Thyroid gland (tissue), 4 donors: Measurements from ENCODE around the gene AGR3. TPM values are rescaled to one million over a fixed set of nuclear protein-coding genes. Genes with fewer than 3 reads are reported as not detected.

ENCODE experiments used
- DNase-seq, 2 donors: peaks; one replicate each; pipeline ENCODE4 v3.0.0-alpha.2; 2019
- H3K27ac ChIP-seq, 3 donors: fragments of 200-600 bp; sonication (generic); 1 replicate in 2 of 3; 2 replicates in 1 of 3; pipeline ENCODE4 v1.5.1; 2016 to 2019; ENCODE audit warnings: mild to moderate bottlenecking in 1 of 3, moderate library complexity in 1 of 3
- H3K27me3 ChIP-seq: fragments of 200-600 bp; sonication (generic); one replicate; pipeline ENCODE4 v1.5.1; 2019
- H3K36me3 ChIP-seq, 2 donors: fragments of 200-600 bp; sonication (generic); one replicate each; pipeline ENCODE4 v1.5.1; 2016 to 2019
- H3K4me1 ChIP-seq, 2 donors: fragments of 200-600 bp; sonication (generic); one replicate each; pipeline ENCODE4 v1.5.1; 2017 to 2019
- H3K4me3 ChIP-seq, 3 donors: fragments of 200-600 bp; sonication (generic); replicated peaks in 1 of 3; 1 replicate in 2 of 3; 2 replicates in 1 of 3; pipeline ENCODE4 v1.5.1; 2016; ENCODE audit warnings: mild to moderate bottlenecking in 1 of 3
- H3K9me3 ChIP-seq: fragments of 200-600 bp; sonication (generic); one replicate; pipeline ENCODE4 v1.5.1; 2017
- POLR2A ChIP-seq, 2 donors: fragments of 450-650 bp; IDR thresholded peaks; one replicate each; pipeline ENCODE4 v1.6.1; 2017; ENCODE audit warnings: antibody characterized with exemption in 2 of 2, mild to moderate bottlenecking in 2 of 2, moderate library complexity in 1 of 2
- WGBS, 2 donors: methylation state at CpG; one replicate each; pipeline ENCODE4 v1.1.5; 2017; 5-methylcytosine and 5-hydroxymethylcytosine counted together
- intact Hi-C: fragments of 100-400 bp; cut with DNase I; formaldehyde crosslinking; loops from one replicate; pipeline ENCODE4 v1.15.1; 2023
- total RNA-seq, 4 donors: library from RNA; depleted of rRNA; stranded (reverse); fragments of >200 nt; gene quantifications; one replicate each; pipeline ENCODE4 v1.2.3, GENCODE V29; 2016
- TF ChIP-seq, protein P1 (sequence below), 6 experiments: fragments of 200-600 bp in 3 of 6; fragments of 450-650 bp in 3 of 6; sonication (generic) in 3 of 6; IDR thresholded peaks; one replicate each; pipeline ENCODE4 v1.5.1; 2016 to 2019; ENCODE audit warnings: antibody characterized with exemption in 6 of 6, mild to moderate bottlenecking in 2 of 6, inconsistent platforms in 1 of 6, moderate library complexity in 1 of 6

The AGR3 gene
- total RNA-seq, 4 donors from 2014 or later: 1.9 to 7.5 TPM; not detected in 2

DNA sequence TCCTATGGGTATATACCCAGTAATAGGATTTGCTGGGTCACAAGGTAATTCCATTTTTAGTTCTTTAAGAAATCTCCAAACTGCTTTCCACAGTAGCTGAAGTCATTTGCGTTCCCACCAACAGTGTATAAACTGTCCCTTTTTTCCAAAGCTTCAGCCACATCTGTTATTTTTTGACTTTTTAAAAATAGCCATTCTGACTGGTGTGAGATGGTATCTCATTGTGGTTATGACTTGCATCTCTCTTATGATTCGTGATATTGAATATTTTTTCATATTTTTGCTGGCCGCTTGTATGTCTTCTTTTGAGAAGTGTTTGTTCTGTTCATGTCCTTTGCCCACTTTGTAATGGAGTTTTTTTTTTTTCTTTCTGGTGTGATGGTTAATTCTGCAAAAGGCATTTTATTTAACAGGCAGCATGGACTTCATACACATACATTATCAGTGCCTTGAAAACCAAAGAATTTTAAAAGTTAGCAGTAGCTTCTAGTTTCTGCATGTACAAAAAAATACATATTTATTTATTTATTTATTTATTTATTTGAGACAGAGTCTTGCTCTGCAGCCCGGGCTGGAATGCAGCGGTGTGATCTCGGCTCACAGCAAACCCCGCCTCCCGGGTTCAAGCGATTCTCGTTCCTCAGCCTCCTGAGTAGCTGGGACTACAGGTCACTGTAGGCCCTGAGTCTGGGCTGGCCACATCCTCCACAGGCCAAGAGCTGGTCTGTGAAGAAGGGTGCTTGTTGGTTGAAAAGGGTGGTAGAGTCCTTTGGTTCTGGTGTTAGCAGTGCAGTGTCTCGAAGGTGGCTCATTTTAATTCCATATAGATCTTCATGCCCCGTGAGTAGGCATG is 32.3 kb downstream of the AGR3 start:
- intact Hi-C loops: no loop called here
- no peak for DNase-seq
- 89 to 95% methylated on average over 12 of the region's 12 CpGs for WGBS, 2 donors
- Histone ChIP-seq H3K4me1 (no peaks in the 10 kb centered on the region), H3K27me3 (no peaks in the 10 kb centered on the region), H3K36me3 (no peaks in the 10 kb centered on the region), H3K9me3 (no peaks in the 10 kb centered on the region), H3K27ac (no peak overlapping the region), H3K4me3 (no peak overlapping the region)
- TF ChIP-seq, protein P1, sequence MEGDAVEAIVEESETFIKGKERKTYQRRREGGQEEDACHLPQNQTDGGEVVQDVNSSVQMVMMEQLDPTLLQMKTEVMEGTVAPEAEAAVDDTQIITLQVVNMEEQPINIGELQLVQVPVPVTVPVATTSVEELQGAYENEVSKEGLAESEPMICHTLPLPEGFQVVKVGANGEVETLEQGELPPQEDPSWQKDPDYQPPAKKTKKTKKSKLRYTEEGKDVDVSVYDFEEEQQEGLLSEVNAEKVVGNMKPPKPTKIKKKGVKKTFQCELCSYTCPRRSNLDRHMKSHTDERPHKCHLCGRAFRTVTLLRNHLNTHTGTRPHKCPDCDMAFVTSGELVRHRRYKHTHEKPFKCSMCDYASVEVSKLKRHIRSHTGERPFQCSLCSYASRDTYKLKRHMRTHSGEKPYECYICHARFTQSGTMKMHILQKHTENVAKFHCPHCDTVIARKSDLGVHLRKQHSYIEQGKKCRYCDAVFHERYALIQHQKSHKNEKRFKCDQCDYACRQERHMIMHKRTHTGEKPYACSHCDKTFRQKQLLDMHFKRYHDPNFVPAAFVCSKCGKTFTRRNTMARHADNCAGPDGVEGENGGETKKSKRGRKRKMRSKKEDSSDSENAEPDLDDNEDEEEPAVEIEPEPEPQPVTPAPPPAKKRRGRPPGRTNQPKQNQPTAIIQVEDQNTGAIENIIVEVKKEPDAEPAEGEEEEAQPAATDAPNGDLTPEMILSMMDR (IDR thresholded peaks at IDR 0.05): no peak
- no peak for TF ChIP-seq POLR2A (IDR thresholded peaks at IDR 0.05)

DNA sequence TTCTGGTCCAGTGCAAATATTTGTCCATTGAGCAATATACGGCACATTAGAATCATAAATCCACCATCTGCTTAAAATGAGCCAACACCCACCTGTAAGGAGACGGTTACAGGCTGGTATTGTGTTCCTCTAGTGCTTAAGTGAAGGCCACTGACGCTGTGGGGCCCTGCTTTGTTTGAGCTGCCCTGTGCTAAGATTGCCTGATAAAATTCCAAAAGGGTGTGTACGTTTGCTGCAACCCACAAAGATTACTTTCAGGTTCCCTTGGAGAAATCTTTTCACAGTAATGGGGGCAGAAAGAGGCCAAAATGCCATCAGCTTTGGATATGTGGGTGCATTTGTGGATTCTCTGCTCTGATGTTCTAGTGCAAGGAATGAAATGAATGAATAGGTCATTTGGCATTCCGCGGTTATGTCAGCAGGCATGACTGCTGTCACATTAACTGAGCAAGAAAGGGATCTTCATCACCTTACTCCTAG is 34.4 kb downstream of the AGR3 start:
- Histone ChIP-seq H3K9me3 (no peaks in the 10 kb centered on the region), H3K4me3 (no peak overlapping the region), H3K27me3 (no peaks in the 10 kb centered on the region), H3K36me3 (no peaks in the 10 kb centered on the region), H3K4me1 (no peaks in the 10 kb centered on the region), H3K27ac (no peak overlapping the region)
- no peak for DNase-seq
- WGBS, 2 donors: 71 to 85% methylated on average over 6 of the region's 6 CpGs
- intact Hi-C loops: no loop called here
- TF ChIP-seq, protein P1 (IDR thresholded peaks at IDR 0.05): no peak
- no peak for TF ChIP-seq POLR2A (IDR thresholded peaks at IDR 0.05)

DNA sequence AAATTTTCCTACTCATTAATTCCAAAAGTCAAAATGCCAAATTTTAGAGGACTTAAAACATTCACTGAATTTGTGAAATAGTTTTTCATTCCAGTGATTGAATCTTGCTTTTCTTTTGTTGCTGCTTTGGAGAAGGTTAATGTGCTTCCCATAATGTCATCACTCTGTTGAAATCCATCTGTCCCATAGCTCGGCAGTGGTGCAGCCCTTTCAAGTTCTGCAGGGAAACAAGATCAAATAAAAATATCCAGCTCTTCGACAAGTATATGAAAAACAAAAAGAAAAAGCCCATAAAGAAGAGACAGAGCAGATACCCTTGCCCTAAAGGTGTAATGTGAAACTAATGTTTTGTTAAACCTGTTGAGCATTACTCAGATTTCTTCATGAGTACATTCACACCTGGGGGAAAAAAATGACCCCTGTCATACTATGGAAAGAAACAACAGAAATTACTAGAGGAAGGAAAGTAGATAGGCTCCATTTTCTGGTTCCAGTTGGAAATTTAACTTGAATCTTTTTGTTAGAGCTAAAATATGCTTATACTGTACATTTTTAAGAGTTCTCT is 35.1 kb downstream of the AGR3 start:
- intact Hi-C loops: no loop called here
- no peak for DNase-seq
- Histone ChIP-seq H3K36me3 (no peaks in the 10 kb centered on the region), H3K27ac (no peak overlapping the region), H3K9me3 (no peaks in the 10 kb centered on the region), H3K4me1 (peaks cover 0 to 3% of the 10 kb centered on the region in 2 donors), H3K4me3 (no peak overlapping the region), H3K27me3 (no peaks in the 10 kb centered on the region)
- WGBS, 2 donors: 77 to 80% methylated on average over 2 of the region's 2 CpGs
- TF ChIP-seq, protein P1 (IDR thresholded peaks at IDR 0.05): no peak
- TF ChIP-seq POLR2A (IDR thresholded peaks at IDR 0.05): no peak

DNA sequence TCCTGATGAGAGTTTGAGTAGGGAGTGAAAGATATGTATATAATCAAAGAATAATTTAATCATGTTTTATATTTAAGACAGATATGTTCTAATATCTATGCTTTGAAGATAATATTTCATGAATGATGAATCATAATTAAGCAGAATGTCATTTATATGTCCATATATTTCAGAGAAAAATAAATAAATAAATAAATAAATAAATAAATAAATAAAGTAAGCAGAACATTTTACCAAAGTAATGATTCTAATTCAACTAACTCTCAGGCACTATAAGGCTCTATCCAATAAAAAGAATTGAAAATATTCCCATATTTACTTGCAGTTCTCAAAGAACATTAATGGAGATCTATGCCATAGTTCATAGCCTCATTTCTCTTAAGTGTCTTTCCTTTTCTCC is 36.0 kb downstream of the AGR3 start:
- intact Hi-C loops: no loop called here
- TF ChIP-seq, protein P1 (IDR thresholded peaks at IDR 0.05): no peak
- TF ChIP-seq POLR2A (IDR thresholded peaks at IDR 0.05): no peak
- Histone ChIP-seq H3K27ac (no peak overlapping the region), H3K27me3 (no peaks in the 10 kb centered on the region), H3K4me3 (no peak overlapping the region), H3K9me3 (no peaks in the 10 kb centered on the region), H3K4me1 (peaks cover 0 to 10% of the 10 kb centered on the region in 2 donors), H3K36me3 (no peaks in the 10 kb centered on the region)
- no peak for DNase-seq

DNA sequence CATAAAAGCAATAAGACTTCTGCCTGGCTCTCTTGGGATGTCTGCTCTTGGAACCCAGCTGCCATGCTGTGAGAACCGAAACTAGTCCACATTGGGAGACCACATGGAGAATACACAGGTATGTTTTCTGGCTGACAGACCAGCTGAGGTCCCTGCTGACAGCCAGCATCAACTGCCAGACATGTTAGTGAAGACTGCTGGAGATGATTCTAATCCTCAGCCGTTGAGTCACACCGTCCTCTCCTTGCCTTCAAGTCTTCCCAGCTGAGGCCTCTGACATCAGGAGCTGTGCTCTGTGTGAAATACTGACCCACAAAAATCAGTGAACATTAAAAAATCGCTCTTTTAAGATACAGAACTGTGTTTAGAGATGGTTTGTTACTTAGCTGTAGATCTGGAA is 40.1 kb downstream of the AGR3 start:
- Histone ChIP-seq H3K4me3 (no peak overlapping the region), H3K27ac (peak overlapping the region in 1 of 3 donors; percentile 61), H3K4me1 (peaks cover 0 to 18% of the 10 kb centered on the region in 2 donors), H3K9me3 (no peaks in the 10 kb centered on the region), H3K36me3 (no peaks in the 10 kb centered on the region), H3K27me3 (no peaks in the 10 kb centered on the region)
- DNase-seq: no peak
- TF ChIP-seq, protein P1 (IDR thresholded peaks at IDR 0.05): no peak
- no peak for TF ChIP-seq POLR2A (IDR thresholded peaks at IDR 0.05)
- intact Hi-C loops: no loop called here
- WGBS, 2 donors: 89 to 92% methylated on average over 4 of the region's 4 CpGs
